G401 (cell line): ENCODE data around the gene DGCR8. TPM values are rescaled to one million over a fixed set of nuclear protein-coding genes. Genes with fewer than 3 reads are reported as not detected.

ENCODE experiments used
- DNase-seq: peaks from one replicate; pipeline ENCODE4 v3.0.0-alpha.2; 2015; ENCODE audit warnings: low spot score
- in situ Hi-C: cut with HindIII; loops from 2 replicates; pipeline ENCODE4 v1.10.0; 2016; ENCODE audit warnings: low sequenced_read_pairs, mixed read lengths
- total RNA-seq: library from RNA; depleted of rRNA; stranded (reverse); fragments of >200 nt; shearing (Covaris generic); gene quantifications from 2 replicates; pipeline ENCODE4 v1.2.3, GENCODE V29; 2014

DGCR8 gene
- total RNA-seq, 1 experiment from 2014 or later: 22.0 TPM

- peak; percentile 45 for DNase-seq
- in situ Hi-C loops: no loop called here
Measured at GRCh38 chr22:20131597-20131858, 51.5 kb downstream of the DGCR8 start, which contains the start of gene ZDHHC8. Gene ZDHHC8, plus strand, starts transcription at chr22:20131804. Its CDS starts 144 bp downstream, at chr22:20131948.

DNA sequence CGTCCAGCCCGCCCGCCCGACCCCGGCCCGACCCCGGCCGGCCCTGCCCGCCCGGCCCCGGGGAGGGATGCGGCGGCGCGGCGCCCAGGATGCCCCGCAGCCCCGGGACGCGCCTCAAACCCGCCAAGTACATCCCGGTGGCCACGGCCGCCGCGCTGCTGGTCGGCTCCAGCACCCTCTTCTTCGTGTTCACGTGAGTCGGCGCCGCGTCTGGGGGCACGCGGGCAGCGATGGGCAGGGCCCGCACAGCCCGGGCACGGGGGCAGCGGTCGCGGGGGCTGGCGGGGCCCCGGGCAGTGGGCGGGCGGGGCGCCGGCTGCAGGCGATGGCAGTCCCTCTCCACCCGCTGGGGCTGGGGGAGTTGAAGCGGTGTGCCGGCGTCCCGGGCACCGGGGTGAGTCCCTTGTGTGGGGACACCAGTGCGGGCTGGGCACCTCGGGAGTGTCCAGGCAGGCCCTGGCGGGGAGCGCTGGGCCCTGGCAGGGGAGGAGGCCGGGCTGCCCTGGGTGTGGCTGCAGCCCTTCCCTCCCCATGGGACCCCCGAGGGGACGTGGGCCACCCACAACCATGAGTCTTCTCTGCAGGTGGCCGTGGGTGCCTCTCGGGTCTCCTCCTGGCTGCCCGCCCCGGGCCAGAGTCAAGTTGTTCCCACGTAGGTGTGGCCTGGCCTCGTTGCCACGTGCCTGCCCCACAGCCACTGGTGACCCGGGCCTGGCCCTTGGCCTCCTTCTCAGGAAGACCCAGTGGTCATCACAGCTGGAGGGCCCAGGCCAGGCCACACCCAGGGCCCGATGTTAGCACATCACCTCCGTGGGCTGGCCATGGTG is 52.0 kb downstream of the DGCR8 start:
- in situ Hi-C loops: no loop called here
- no peak for DNase-seq

GRCh38 chr22:20132686-20133246 is 52.7 kb downstream of the DGCR8 start:
- in situ Hi-C loops: no loop called here
- DNase-seq: no peak

DNA sequence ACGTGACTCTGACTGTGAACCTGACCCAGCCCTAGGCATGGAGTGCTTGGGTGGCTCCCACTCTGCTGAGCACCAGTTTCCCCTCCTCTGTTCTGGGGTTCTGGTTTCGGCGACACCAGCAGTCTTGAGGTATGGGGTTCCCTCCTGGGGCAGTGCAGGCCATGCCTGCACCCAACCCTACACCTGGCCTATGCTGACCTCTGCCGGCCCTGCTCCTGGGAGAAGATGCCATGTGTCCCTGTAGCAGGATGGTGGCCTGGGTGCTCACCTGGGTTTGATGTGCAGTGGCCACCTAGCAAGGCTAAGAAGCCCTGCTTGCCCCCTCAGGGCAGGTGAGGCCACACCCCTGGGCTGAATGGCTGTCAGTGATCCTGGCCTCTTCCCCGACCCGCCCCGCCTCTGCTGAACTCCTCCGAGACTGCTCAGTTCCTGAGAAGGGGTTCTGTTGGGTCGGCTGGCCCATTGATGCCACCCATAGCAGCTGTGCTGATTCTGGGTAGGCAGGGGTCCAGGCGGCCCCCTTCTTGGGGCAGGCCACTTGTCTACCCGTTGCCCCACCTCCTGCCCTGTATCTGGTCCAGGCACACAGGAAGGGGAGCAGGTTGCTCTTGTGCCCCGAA is 54.0 kb downstream of the DGCR8 start:
- DNase-seq: no peak
- in situ Hi-C loops: no loop called here

DNA sequence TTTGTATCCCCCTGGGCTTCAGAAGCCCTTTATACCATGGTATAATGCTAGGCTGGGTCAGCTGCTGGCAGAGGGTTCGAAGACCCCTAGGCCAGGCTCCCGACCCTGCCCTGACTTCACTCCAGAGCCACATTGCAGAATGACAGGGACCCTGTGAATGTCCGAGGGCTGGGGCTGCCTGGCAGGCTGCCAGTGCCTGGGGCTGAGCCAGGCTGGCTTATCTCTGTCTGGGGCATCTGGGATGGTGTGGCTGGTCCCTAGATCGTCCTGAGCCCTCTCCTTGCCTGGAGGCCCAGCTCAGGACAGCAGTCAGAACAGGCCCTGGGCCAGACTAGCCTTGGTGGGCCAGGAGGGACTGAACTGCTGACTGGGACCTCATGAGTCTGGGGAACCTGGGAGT is 55.2 kb downstream of the DGCR8 start:
- in situ Hi-C loops: no loop called here
- no peak for DNase-seq

DNA sequence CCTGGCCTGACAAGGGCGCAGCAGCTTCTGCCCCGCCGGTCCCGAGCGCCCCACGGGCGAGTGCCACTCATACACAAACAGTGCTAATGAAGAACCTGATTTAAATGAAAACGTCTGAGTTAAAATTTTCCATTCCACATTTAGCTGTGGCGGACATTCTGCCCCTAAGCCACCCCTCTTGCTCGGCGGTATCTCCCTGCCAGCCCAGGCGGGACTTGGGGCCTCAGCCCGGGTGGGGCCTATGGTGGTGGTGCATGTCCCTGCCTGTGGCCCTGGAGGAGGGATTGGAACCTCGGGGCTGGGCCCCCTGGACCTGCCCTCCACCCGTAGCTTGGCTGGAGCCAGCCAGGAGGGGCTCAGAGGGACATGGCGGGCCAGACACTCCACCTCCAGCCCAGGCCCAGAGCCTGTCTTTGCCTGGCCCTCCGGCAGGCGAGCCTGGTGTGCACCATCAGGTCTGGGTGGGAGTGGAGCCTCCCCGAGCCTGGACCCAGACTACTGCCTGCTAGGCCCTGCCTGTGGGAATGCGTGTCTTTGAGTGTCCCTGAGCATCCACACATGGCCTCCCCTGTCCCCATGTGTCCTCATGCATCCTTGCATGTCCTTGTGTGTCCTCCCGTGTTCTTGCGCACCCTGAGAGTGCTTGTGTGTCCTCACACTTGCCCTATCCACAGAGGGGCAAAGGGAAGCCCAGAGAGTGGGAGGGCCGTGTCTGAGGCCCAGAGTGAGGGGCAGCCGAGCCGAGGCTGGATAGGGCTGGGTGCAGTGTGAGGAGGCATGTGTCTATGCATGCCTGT is 56.0 kb downstream of the DGCR8 start:
- in situ Hi-C loops: no loop called here

GRCh38 chr22:20136603-20136873 is 56.5 kb downstream of the DGCR8 start:
- in situ Hi-C loops: no loop called here
- no peak for DNase-seq

More for the DNA sequence above, 56.0 kb downstream of the DGCR8 start:
- DNase-seq: no peak

- no peak for DNase-seq
- in situ Hi-C loops: no loop called here
Measured at GRCh38 chr22:20137113-20137512, 57.1 kb downstream of the DGCR8 start.

DNA sequence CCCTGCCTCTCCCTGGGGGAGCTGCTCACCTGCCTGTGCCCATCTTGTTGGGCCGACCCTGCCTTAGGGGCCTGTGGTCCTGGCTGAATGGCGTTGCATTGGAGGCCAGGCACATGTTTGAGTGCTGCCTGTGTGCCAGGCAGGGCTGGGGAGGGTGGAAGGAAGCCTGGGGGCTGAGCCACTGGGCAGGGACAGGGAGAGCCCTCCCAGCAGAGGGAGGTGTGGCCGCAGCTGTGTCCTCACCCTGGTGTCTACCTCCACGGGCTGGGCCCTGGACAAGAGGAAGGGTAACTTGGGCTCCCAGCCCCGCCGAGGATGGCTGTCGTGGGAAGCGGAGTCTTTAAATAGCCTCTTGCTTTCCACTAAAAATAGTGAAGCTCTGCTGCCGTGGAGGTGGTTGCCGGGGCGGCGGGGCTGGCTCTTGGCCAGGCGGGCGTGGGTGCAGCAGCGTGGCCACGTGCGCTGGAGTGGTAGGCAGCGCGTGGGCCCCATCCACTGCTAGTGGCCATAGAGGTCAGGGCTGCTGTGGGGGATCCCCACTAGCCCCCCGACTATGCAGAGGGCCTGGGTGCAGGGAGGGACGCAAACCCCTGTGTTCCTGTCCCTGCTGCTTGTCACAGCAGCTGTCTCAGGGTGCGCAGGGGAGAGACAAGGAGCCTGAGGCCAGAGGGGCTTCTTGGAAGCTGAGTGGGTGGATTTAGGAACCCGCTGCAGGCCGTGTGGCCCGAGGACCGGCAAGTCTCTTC is 57.8 kb downstream of the DGCR8 start:
- DNase-seq: no peak
- in situ Hi-C loops: no loop called here

GRCh38 chr22:20138417-20138738 is 58.3 kb downstream of the DGCR8 start:
- in situ Hi-C loops: no loop called here
- peak; percentile 48 for DNase-seq

- in situ Hi-C loops: no loop called here
- no peak for DNase-seq
Measured at GRCh38 chr22:20138868-20139267, 58.8 kb downstream of the DGCR8 start.

GRCh38 chr22:20139391-20140106 is 59.5 kb downstream of the DGCR8 start:
- in situ Hi-C loops: no loop called here
- DNase-seq: no peak

DNA sequence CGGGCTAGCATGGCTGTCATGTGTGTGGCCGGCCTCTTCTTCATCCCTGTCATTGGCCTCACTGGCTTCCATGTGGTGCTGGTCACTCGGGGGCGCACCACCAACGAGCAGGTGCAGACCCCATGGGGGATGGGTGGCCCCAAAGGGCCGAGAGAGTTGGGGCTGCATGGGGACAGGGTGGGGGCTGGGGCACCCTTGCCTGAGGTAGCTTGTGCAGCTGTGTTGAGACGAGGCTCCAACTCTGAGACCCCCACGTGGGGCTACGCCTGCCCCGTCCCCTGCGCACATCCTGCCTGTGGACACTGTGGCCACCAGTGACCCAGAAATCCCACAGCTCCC is 60.0 kb downstream of the DGCR8 start:
- in situ Hi-C loops: no loop called here
- no peak for DNase-seq

- in situ Hi-C loops: no loop called here
- DNase-seq: no peak
Measured at GRCh38 chr22:20140521-20140964, 60.5 kb downstream of the DGCR8 start.

DNA sequence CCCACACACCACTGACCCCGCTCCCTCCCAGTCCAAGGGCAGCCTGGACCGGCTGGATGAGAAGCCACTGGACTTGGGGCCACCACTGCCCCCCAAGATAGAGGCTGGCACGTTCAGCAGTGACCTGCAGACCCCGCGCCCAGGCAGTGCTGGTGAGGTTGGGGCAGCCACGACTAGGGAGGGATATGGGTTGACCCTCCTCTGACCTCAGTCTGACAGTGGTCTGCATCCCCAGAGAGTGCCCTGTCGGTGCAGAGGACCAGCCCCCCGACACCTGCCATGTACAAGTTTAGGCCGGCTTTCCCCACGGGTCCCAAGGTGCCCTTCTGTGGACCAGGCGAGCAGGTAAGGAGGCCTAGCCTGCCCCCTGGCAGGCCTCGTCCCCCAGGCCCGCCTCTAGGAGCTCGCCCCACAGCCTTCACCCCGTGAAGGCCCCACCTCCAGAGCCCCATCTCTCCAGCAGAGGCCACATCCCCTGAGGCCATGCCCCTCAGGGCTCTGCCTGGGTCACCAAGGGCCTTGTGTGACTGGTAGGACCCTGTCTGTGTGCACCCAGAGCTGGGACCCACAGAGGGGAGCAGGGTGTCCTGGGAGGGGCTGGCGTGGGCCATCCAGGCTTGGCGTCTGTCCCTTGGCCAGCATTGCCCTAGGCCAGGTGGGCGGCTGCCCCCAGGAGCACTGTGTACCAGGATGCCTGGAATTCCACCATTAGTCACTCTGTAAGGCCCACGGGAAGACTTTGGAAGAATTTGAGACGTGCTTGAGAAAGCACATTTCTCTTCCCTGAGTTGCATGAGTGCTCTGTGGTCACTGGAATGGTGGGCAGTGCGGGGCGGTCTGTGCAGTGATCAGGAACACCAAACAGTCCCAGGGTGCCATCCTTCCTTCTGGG is 61.4 kb downstream of the DGCR8 start:
- no peak for DNase-seq
- in situ Hi-C loops: no loop called here

GRCh38 chr22:20142711-20143621 is 62.9 kb downstream of the DGCR8 start:
- no peak for DNase-seq
- in situ Hi-C loops: no loop called here
